GM12878 (cell line): ENCODE measurements around the gene GBA2. TPM values are rescaled to one million over a fixed set of nuclear protein-coding genes. Genes with fewer than 3 reads are reported as not detected.
A peak's percentile ranks its signal among the peaks of the same experiment; 100 is the strongest.

Source experiments
- ATAC-seq: fragments of 200-7000 bp; cut with Tn5 transposase; 3 replicates; pipeline ENCODE4 v1.9.1; 2020; ENCODE audit warnings: mild to moderate bottlenecking, moderate library complexity
- BruUV-seq: library from RNA; stranded (reverse); fragments of 400-500 nt; replicated peaks from 2 replicates; lab custom pipeline; 2021; lab: Mats Ljungman, UMichigan
- CTCF ChIA-PET: fragments of 300-600 bp; sonication (Branson Sonifier 250); formaldehyde crosslinking; extraction: SDS; loops from one replicate; lab custom pipeline; 2021; ENCODE audit warnings: inconsistent platforms; lab: Yijun Ruan, JAX
- POLR2A ChIA-PET: fragments of 350-600 bp; formaldehyde crosslinking; extraction: SDS; loops from one replicate; lab custom pipeline; 2021; ENCODE audit warnings: inconsistent platforms; lab: Charles Lee
- RAD21 ChIA-PET: fragments of 300-600 bp; sonication (Branson Sonifier 250); formaldehyde crosslinking; loops from one replicate; lab custom pipeline; 2023; ENCODE audit warnings: antibody characterized with exemption; ENCODE audit not compliant: unreplicated experiment; lab: Charles Lee
- SMC1A ChIA-PET: fragments of 300-600 bp; sonication (Branson Sonifier 250); formaldehyde crosslinking; loops from one replicate; lab custom pipeline; 2023; ENCODE audit not compliant: unreplicated experiment, uncharacterized antibody; lab: Charles Lee
- DNase-seq: peaks from one replicate; pipeline ENCODE4 v3.0.0-alpha.2; 2011; ENCODE audit warnings: low read depth, low spot score
- FAIRE-seq: peaks from 3 replicates; lab custom pipeline; 2011; peaks lifted over from hg19 to GRCh38; lab: Jason Lieb, UNC
- H2AFZ ChIP-seq: 2 replicates; pipeline ENCODE4 v1.6.0; 2011; ENCODE audit warnings: low read depth, low read length, control low read depth; ENCODE audit not compliant: control insufficient read depth
- H3K27ac ChIP-seq: 2 replicates; pipeline ENCODE4 v1.5.1; 2011; ENCODE audit warnings: control low read depth; ENCODE audit not compliant: control insufficient read depth, insufficient read depth
- H3K27me3 ChIP-seq, 2 experiments: replicated peaks in 1 of 2; 2 replicates each; pipeline versions ENCODE4 v1.6.0 to v1.6.1; 2011; ENCODE audit warnings: low read length in 1 of 2; ENCODE audit not compliant: control insufficient read depth in 2 of 2, insufficient read depth in 2 of 2
- H3K36me3 ChIP-seq, 2 experiments: 2 replicates each; pipeline ENCODE4 v1.5.1; 2011; ENCODE audit warnings: low read length in 1 of 2; ENCODE audit not compliant: control insufficient read depth in 2 of 2, insufficient read depth in 2 of 2
- H3K4me1 ChIP-seq: 2 replicates; pipeline ENCODE4 v1.6.1; 2011; ENCODE audit warnings: mild to moderate bottlenecking, low read length, moderate library complexity, mixed read lengths; ENCODE audit not compliant: control insufficient read depth, insufficient read depth
- H3K4me2 ChIP-seq: 2 replicates; pipeline ENCODE4 v1.6.0; 2011; ENCODE audit warnings: control low read depth; ENCODE audit not compliant: control insufficient read depth, insufficient read depth
- H3K4me3 ChIP-seq: fragments of 200-600 bp; sonication (generic); 2 replicates; pipeline ENCODE4 v1.5.1; 2016
- H3K79me2 ChIP-seq: 2 replicates; pipeline ENCODE4 v1.6.0; 2011; ENCODE audit warnings: low read length; ENCODE audit not compliant: control insufficient read depth, insufficient read depth
- H3K9ac ChIP-seq: 2 replicates; pipeline ENCODE4 v1.8.0; 2011; ENCODE audit warnings: low read length, control low read depth, mixed read lengths; ENCODE audit not compliant: control insufficient read depth, insufficient read depth
- H3K9me3 ChIP-seq: replicated peaks from 3 replicates; pipeline ENCODE4 v1.5.1; 2011; ENCODE audit warnings: mild to moderate bottlenecking, low read length; ENCODE audit not compliant: control insufficient read depth, insufficient read depth
- H4K20me1 ChIP-seq: 2 replicates; pipeline ENCODE4 v1.6.0; 2011; ENCODE audit not compliant: control insufficient read depth, insufficient read depth
- ATF7 ChIP-seq: fragments of 450-650 bp; IDR thresholded peaks from 2 replicates; pipeline ENCODE4 v1.6.1; 2016; ENCODE audit warnings: low read depth, mild to moderate bottlenecking
- CREB1 ChIP-seq: IDR thresholded peaks from 2 replicates; pipeline ENCODE4 v1.6.1; 2012; ENCODE audit warnings: low read depth, mild to moderate bottlenecking, inconsistent platforms
- FOXM1 ChIP-seq: IDR thresholded peaks from 2 replicates; pipeline ENCODE4 v1.6.1; 2012; ENCODE audit warnings: low read depth, mild to moderate bottlenecking, inconsistent platforms, low read length, moderate library complexity
- HDAC6 ChIP-seq: fragments of 200-600 bp; sonication (generic); IDR thresholded peaks from one replicate; pipeline ENCODE4 v1.8.0; 2017; ENCODE audit warnings: antibody characterized with exemption; ENCODE audit not compliant: unreplicated experiment
- JUNB ChIP-seq: IDR thresholded peaks from 2 replicates; pipeline ENCODE4 v1.6.1; 2016; ENCODE audit warnings: antibody characterized with exemption, mild to moderate bottlenecking
- RB1 ChIP-seq: fragments of 450-650 bp; formaldehyde crosslinking; IDR thresholded peaks from 2 replicates; pipeline ENCODE4 v1.6.1; 2017; ENCODE audit warnings: mild to moderate bottlenecking, borderline replicate concordance
- TCF3 ChIP-seq: IDR thresholded peaks from 2 replicates; pipeline ENCODE4 v1.6.1; 2012; ENCODE audit warnings: low read depth, mild to moderate bottlenecking, low read length, borderline replicate concordance; ENCODE audit not compliant: insufficient read depth
- YY1 ChIP-seq: IDR thresholded peaks from 2 replicates; pipeline ENCODE4 v1.6.1; 2011; ENCODE audit warnings: low read depth, mild to moderate bottlenecking, low read length
- ZNF217 ChIP-seq: fragments of 450-650 bp; IDR thresholded peaks from 2 replicates; pipeline ENCODE4 v1.6.1; 2017; ENCODE audit warnings: antibody characterized with exemption, mild to moderate bottlenecking
- ZZZ3 ChIP-seq: IDR thresholded peaks from 2 replicates; pipeline ENCODE4 v1.6.1; 2011; ENCODE audit warnings: low read depth; ENCODE audit not compliant: control insufficient read depth, insufficient read length
- WGBS: methylation state at CpG from one replicate; pipeline ENCODE4 v1.1.6; 2016; ENCODE audit warnings: low lambda C conversion rate; ENCODE audit not compliant: insufficient replicate concordance, insufficient coverage; ENCODE audit errors: missing lambda C conversion rate; 5-methylcytosine and 5-hydroxymethylcytosine counted together
- in situ Hi-C: fragments of 300-500 bp; cut with MboI; formaldehyde crosslinking; loops from 9 replicates; pipeline ENCODE4 v1.14.3; 2018; ENCODE audit warnings: mixed read lengths
- intact Hi-C: fragments of 100-400 bp; cut with micrococcal nuclease; formaldehyde crosslinking; loops from one replicate; pipeline ENCODE4 v1.14.2; 2022; ENCODE audit not compliant: unreplicated experiment
- polyA plus RNA-seq, 11 experiments: library from polyadenylated mRNA; depleted of rRNA in 4 of 11; unstranded in 6 of 11; stranded (reverse) in 5 of 11; fragments of >200 nt; fragmentation: Nextera tagmentation in 4 of 11; fragmentation: Illumina TruSeq in 1 of 11; extraction: Ambion mirVana in 4 of 11; extraction: Trizol in 1 of 11; gene quantifications; 1 replicate in 1 of 11; 2 replicates in 10 of 11; pipeline versions ENCODE4 v1.2.1 to v1.2.3, GENCODE V29; 2011 to 2016; ENCODE audit warnings: inconsistent platforms in 2 of 11, missing spikeins in 2 of 11, low read depth in 1 of 11
- total RNA-seq, 4 experiments: library from RNA; depleted of rRNA in 3 of 4; stranded (reverse); fragments of >200 nt in 3 of 4; fragmentation: Illumina TruSeq in 1 of 4; extraction: Trizol in 1 of 4; gene quantifications; 2 replicates each; pipeline versions ENCODE4 v1.2.1 to v1.2.3, GENCODE V29; 2013 to 2021
- TF ChIP-seq, protein P1 (sequence below): IDR thresholded peaks from 2 replicates; pipeline ENCODE4 v1.6.1; 2012; ENCODE audit warnings: low read length, inconsistent platforms
- TF ChIP-seq, protein P2 (sequence below): fragments of 450-650 bp; IDR thresholded peaks from 2 replicates; pipeline ENCODE4 v1.6.1; 2016; ENCODE audit warnings: mild to moderate bottlenecking, moderate library complexity, borderline replicate concordance
- TF ChIP-seq, protein P3 (sequence below): fragments of 450-650 bp; formaldehyde crosslinking; IDR thresholded peaks from 2 replicates; pipeline ENCODE4 v1.5.0; 2022; ENCODE audit warnings: mild to moderate bottlenecking, missing genetic modification characterization
- TF ChIP-seq, protein P4 (sequence below): IDR thresholded peaks from 2 replicates; pipeline ENCODE4 v1.6.1; 2011; ENCODE audit warnings: mild to moderate bottlenecking, low read depth, low read length, moderate library complexity; ENCODE audit not compliant: insufficient replicate concordance

Gene GBA2
- total and polyA plus RNA-seq, 10 of the 15 experiments (the other 5 are each of a cell fraction or from before 2014, with no cell fraction given): 15.3 to 45.1 (median 29.1) TPM

DNA sequence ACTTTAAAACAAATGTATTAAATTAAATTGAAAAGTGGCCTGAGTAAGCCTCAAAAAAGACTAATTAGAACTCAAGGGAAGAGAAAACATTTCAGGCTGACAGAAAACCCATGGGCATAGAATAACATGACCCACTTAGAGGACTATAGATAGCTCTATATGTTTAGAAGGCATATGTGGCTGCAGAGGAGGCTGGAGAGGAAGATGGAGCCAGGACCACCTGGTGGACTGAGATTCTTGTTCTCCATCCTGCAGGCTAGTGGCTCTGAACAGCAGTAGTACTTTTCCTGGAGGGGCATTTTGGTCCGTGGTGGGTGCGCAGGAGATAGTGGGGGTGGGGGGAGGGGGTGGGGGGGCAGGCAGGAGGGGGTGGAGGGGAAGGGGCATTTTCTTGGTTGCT is 32.0 kb upstream of the GBA2 start:
- 100% methylated on average over 1 of the region's 2 CpGs for WGBS
- Histone ChIP-seq H3K4me1 (no peaks in the 10 kb centered on the region), H3K27ac (no peak overlapping the region), H3K27me3 (no peaks in the 10 kb centered on the region), H3K9ac (no peak overlapping the region), H3K4me2 (no peak overlapping the region), H3K79me2 (no peaks in the 10 kb centered on the region), H3K9me3 (no peaks in the 10 kb centered on the region), H4K20me1 (no peaks in the 10 kb centered on the region), H3K36me3 (peaks cover 2 to 6% of the 10 kb centered on the region in 2 experiments; a peak in 3 of 4 replicates), H2AFZ (no peak overlapping the region), H3K4me3 (no peak overlapping the region)
- DNase-seq (no peak), ATAC-seq (no peak), FAIRE-seq (no peak)
- intact Hi-C loops (no loop called here), in situ Hi-C loops (no loop called here)
- RAD21 ChIA-PET: no interaction called here
- CTCF ChIA-PET: interaction anchor here (0.6 to 2.0 kb wide), 4 partner anchors 9 to 683 kb away, joined by 3 to 6 read pairs (median 4); no protein-coding TSS in a partner anchor
- SMC1A ChIA-PET: interaction anchor here (0.9 kb wide), 1 partner anchor 59 kb away, joined by 3 read pairs; no protein-coding TSS in a partner anchor
- TSS peak; percentile 59 for BruUV-seq
- POLR2A ChIA-PET: no interaction called here
- TF ChIP-seq TCF3: no peak
- no peak for TF ChIP-seq CREB1
- TF ChIP-seq, protein P1, sequence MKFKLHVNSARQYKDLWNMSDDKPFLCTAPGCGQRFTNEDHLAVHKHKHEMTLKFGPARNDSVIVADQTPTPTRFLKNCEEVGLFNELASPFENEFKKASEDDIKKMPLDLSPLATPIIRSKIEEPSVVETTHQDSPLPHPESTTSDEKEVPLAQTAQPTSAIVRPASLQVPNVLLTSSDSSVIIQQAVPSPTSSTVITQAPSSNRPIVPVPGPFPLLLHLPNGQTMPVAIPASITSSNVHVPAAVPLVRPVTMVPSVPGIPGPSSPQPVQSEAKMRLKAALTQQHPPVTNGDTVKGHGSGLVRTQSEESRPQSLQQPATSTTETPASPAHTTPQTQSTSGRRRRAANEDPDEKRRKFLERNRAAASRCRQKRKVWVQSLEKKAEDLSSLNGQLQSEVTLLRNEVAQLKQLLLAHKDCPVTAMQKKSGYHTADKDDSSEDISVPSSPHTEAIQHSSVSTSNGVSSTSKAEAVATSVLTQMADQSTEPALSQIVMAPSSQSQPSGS: no peak
- TF ChIP-seq YY1: no peak
- no peak for TF ChIP-seq ATF7
- TF ChIP-seq, protein P2, sequence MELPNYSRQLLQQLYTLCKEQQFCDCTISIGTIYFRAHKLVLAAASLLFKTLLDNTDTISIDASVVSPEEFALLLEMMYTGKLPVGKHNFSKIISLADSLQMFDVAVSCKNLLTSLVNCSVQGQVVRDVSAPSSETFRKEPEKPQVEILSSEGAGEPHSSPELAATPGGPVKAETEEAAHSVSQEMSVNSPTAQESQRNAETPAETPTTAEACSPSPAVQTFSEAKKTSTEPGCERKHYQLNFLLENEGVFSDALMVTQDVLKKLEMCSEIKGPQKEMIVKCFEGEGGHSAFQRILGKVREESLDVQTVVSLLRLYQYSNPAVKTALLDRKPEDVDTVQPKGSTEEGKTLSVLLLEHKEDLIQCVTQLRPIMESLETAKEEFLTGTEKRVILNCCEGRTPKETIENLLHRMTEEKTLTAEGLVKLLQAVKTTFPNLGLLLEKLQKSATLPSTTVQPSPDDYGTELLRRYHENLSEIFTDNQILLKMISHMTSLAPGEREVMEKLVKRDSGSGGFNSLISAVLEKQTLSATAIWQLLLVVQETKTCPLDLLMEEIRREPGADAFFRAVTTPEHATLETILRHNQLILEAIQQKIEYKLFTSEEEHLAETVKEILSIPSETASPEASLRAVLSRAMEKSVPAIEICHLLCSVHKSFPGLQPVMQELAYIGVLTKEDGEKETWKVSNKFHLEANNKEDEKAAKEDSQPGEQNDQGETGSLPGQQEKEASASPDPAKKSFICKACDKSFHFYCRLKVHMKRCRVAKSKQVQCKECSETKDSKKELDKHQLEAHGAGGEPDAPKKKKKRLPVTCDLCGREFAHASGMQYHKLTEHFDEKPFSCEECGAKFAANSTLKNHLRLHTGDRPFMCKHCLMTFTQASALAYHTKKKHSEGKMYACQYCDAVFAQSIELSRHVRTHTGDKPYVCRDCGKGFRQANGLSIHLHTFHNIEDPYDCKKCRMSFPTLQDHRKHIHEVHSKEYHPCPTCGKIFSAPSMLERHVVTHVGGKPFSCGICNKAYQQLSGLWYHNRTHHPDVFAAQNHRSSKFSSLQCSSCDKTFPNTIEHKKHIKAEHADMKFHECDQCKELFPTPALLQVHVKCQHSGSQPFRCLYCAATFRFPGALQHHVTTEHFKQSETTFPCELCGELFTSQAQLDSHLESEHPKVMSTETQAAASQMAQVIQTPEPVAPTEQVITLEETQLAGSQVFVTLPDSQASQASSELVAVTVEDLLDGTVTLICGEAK: no peak
- TF ChIP-seq ZZZ3: no peak
- no peak for TF ChIP-seq ZNF217
- TF ChIP-seq FOXM1: no peak
- TF ChIP-seq, protein P3, sequence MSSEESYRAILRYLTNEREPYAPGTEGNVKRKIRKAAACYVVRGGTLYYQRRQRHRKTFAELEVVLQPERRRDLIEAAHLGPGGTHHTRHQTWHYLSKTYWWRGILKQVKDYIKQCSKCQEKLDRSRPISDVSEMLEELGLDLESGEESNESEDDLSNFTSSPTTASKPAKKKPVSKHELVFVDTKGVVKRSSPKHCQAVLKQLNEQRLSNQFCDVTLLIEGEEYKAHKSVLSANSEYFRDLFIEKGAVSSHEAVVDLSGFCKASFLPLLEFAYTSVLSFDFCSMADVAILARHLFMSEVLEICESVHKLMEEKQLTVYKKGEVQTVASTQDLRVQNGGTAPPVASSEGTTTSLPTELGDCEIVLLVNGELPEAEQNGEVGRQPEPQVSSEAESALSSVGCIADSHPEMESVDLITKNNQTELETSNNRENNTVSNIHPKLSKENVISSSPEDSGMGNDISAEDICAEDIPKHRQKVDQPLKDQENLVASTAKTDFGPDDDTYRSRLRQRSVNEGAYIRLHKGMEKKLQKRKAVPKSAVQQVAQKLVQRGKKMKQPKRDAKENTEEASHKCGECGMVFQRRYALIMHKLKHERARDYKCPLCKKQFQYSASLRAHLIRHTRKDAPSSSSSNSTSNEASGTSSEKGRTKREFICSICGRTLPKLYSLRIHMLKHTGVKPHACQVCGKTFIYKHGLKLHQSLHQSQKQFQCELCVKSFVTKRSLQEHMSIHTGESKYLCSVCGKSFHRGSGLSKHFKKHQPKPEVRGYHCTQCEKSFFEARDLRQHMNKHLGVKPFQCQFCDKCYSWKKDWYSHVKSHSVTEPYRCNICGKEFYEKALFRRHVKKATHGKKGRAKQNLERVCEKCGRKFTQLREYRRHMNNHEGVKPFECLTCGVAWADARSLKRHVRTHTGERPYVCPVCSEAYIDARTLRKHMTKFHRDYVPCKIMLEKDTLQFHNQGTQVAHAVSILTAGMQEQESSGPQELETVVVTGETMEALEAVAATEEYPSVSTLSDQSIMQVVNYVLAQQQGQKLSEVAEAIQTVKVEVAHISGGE: no peak
- no peak for TF ChIP-seq JUNB
- TF ChIP-seq RB1: no peak
- TF ChIP-seq HDAC6: no peak
- TF ChIP-seq, protein P4, sequence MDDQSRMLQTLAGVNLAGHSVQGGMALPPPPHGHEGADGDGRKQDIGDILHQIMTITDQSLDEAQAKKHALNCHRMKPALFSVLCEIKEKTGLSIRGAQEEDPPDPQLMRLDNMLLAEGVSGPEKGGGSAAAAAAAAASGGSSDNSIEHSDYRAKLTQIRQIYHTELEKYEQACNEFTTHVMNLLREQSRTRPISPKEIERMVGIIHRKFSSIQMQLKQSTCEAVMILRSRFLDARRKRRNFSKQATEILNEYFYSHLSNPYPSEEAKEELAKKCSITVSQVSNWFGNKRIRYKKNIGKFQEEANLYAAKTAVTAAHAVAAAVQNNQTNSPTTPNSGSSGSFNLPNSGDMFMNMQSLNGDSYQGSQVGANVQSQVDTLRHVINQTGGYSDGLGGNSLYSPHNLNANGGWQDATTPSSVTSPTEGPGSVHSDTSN: no peak
